GM19328 (cell line): ENCODE results near the gene PRDM11.

Source experiments
- ATAC-seq: cut with Tn5 transposase; IDR thresholded peaks from one replicate; pipeline ENCODE4 v1.9.1; 2021; ENCODE audit warnings: mild to moderate bottlenecking, moderate library complexity; ENCODE audit not compliant: unreplicated experiment

Gene PRDM11

GRCh38 chr11:45209000-45209879 lies 62.8 kb downstream of the PRDM11 start:
- ATAC-seq = no peak

- no peak for ATAC-seq
Measured at GRCh38 chr11:45209891-45210699, 63.7 kb downstream of the PRDM11 start.

- no peak for ATAC-seq
Measured at GRCh38 chr11:45210846-45211245, 64.4 kb downstream of the PRDM11 start.

- ATAC-seq = no peak
Measured at GRCh38 chr11:45211732-45212131, 65.3 kb downstream of the PRDM11 start.

GRCh38 chr11:45212566-45213315 lies 66.3 kb downstream of the PRDM11 start:
- ATAC-seq = no peak

- no peak for ATAC-seq
Measured at GRCh38 chr11:45213316-45213665, 66.9 kb downstream of the PRDM11 start.

GRCh38 chr11:45213717-45214116 lies 67.3 kb downstream of the PRDM11 start:
- ATAC-seq = no peak

GRCh38 chr11:45215098-45215865 lies 68.8 kb downstream of the PRDM11 start:
- ATAC-seq = no peak

GRCh38 chr11:45216031-45216430 lies 69.6 kb downstream of the PRDM11 start:
- ATAC-seq = no peak

- no peak for ATAC-seq
Measured at GRCh38 chr11:45216901-45217300, 70.5 kb downstream of the PRDM11 start.

GRCh38 chr11:45217991-45218390 lies 71.6 kb downstream of the PRDM11 start:
- no peak for ATAC-seq

GRCh38 chr11:45218705-45219104 lies 72.3 kb downstream of the PRDM11 start:
- ATAC-seq = no peak

GRCh38 chr11:45219411-45219810 lies 73.0 kb downstream of the PRDM11 start:
- ATAC-seq = no peak

GRCh38 chr11:45223496-45223895 lies 77.1 kb downstream of the PRDM11 start:
- ATAC-seq = no peak

- no peak for ATAC-seq
Measured at GRCh38 chr11:45224766-45225165, 78.3 kb downstream of the PRDM11 start.

- no peak for ATAC-seq
Measured at GRCh38 chr11:45225277-45225676, 78.8 kb downstream of the PRDM11 start.

- no peak for ATAC-seq
Measured at GRCh38 chr11:45225961-45226871, 79.8 kb downstream of the PRDM11 start.

- no peak for ATAC-seq
Measured at GRCh38 chr11:45226901-45227300, 80.5 kb downstream of the PRDM11 start.

- no peak for ATAC-seq
Measured at GRCh38 chr11:45227836-45228235, 81.4 kb downstream of the PRDM11 start.
